GM19467 (cell line): ENCODE results near the gene STOM.

Source experiments
- ATAC-seq: cut with Tn5 transposase; IDR thresholded peaks from one replicate; pipeline ENCODE4 v1.9.1; 2021; ENCODE audit warnings: mild to moderate bottlenecking, moderate library complexity; ENCODE audit not compliant: unreplicated experiment

The STOM gene

DNA sequence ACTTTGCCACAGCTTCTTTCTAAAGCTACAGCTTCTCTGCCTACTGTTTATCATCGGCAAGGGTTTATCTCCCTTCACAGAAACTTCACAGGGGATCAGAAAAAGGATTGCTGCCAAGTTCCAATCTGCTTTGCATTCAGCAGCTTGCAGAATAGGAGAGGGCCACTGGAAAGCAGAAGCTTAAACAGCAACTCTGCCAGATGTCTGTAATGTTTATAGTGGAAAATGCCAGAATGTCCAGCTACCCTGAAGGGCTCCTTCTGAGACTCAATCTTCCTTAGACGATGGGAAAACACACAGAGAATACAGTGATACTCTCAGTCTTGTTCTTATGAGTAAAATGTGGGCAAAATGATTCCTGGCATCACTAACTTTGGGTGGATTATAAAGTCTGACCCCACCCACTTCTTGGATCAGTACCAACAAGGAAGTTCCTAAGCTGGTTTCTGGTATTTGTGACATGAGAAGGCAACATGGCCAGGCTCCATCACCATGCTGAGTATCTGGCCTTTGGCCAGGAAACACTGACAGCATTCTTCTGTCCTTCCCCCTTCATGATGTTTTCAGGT, 19.0 kb downstream of the STOM start:
- ATAC-seq, result no peak

GRCh38 chr9:121350036-121350435, 20.0 kb downstream of the STOM start:
- no peak for ATAC-seq

DNA sequence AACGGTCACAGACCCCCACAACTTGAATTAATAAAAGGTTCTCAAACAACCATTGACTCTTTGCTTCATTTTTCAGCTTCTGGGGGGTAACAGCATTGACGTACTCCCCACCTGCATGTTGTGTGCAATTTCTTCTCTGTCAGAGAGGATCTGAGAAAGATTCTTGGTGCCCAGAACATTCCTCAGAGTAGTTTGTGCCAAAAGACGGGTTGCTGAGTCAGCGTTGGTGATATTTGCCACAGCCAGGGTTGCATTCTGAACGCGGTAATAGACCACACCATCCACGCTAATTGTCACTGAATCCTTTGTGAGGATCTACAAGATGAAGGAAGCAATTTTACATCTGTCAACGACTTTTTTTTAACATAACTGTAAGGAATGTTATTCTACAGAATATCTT, 21.0 kb downstream of the STOM start:
- no peak for ATAC-seq

DNA sequence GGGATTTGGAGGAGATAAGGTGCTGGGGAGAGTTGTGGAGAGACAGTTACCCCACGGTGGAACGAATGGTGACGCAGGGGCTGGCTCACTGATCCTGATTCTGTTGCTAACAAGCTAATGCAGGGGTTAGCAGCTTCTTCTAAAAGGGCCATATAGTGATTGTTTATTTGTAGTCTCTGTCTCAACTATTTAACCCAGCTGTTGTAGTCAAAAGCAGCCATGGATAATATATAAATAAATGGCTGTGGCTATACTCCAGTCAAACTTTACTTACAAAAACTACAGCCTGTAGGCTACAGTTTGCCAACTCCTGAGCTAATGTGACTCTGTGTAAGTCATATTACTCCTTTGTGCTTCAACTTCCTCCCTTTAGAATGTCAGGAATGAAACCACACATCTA, 21.8 kb downstream of the STOM start:
- no peak for ATAC-seq

DNA sequence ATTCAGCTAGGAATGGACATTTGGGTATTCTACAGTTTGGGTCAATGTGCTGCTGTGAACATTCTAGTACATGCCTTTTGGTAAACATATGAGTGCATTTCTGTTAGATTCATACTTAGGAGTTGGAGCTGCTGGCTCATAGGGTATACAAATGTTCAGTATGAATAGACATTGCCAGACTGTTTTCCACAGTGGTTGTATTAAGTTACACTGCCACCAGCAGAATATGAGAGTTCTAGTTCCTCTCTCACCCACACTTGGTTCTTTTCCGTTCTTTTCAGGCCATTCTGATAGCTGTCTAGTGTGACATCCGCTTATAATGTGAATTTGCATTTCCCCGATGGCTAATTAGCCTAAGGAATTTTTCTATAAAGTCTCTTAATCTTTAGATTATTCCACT, 25.0 kb downstream of the STOM start:
- ATAC-seq, result no peak

DNA sequence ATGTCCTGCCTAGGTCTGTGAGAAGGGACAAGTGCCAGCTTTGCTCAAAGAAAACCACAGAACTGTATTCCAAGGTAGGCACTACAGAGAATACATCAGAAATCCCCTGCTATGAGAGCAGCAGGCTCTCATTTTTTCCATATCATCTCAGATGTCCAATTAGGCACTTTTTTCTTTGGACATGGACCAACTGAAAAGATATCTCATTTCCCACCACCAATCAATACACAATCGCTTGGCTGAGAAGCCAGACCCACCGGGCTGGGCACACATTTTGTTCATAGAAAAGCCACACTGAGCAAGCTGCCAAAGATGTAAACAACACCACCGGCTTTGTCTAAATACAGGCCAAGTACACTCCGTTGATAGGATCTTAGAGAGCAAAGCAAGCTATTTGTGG, 25.9 kb downstream of the STOM start:
- ATAC-seq, result no peak

GRCh38 chr9:121340676-121341392, 29.2 kb downstream of the STOM start:
- no peak for ATAC-seq

- ATAC-seq, result no peak
Measured at GRCh38 chr9:121339437-121339836, 30.6 kb downstream of the STOM start.

DNA sequence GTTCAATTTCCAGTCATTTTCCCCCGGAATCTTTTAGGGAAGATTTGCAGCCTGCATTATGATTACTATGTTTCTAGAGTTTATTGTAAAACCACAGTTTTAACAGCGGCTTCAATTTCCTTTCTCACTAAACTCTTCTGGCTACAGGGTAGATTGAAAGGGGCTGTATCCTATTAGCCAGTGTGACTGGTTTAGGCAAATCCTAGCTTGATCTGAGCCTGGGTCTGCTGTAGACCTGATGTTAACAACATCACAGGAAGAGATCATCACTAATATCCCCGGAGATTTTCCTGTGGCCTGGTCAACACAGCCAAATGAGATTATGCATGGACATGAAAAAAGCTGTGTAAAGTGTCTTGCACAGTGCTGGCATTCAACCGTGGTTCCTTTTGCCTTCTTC, 33.4 kb downstream of the STOM start:
- no peak for ATAC-seq

DNA sequence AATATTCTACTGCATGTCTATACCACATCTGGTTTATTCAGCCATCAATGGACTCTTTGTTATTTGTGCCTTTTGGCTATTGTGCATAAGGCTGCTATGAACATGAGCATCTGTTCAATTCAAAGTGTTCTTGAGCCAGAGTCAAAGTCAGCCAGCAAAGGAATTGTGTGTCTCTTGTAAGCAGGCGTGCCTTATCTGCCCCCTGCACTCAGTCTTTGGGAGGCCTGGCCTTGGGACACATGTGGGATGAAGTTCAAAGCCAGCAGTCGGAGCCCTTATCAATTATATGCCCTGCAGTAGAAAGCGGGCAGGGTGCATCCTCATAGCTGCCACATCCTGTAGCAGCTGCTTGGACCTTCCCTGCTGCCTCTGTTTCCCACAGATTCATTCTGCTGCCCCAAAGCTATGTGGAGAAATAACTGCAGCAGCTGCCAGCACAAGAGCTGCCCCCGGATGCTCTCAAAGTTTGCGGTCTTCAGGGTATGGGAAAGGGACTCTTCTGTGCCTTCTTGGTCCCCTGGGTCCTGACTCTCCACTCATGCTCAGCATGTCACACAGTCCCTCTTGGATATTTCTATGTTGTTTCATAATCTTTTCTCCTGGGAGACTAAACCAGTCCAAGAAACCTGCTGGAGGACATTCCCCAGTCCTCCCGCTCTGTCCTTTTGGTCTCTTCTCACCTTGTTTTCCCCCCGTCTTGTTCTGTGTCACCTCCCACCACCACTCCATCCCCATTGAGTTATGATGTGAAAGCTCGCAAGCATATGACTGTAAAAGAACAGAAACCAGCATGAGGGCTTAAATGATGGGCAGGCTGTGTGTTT, 35.9 kb downstream of the STOM start:
- ATAC-seq, result no peak

DNA sequence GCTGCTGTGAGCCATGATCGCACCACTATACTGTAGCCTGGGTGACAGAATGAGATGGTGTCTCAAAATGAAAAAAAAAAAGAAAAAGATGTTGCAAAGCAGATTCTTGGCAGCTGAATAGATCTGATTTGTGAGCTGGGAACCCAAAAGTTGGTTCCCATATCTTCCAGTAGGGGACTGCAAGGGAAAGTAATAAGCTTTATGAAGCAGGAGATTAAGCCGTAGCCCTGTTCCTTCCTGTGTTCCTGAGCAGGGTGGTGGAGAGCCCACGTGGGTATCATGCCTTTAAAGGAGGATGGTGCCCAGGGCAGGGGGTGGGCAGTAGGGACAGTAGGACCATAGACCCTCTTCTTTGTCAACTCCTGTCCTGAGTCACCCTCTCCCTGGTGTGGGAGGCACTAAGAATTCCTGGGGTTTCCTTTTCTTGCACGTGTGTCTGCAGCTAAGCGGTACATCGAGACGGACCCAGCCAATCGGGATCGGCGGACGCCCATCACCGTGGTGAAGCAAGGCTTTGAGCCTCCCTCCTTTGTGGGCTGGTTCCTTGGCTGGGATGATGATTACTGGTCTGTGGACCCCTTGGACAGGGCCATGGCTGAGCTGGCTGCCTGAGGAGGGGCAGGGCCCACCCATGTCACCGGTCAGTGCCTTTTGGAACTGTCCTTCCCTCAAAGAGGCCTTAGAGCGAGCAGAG, 37.9 kb downstream of the STOM start:
- ATAC-seq, result no peak

GRCh38 chr9:121331549-121331948, 38.5 kb downstream of the STOM start:
- ATAC-seq, result no peak

GRCh38 chr9:121328876-121329681, 41.0 kb downstream of the STOM start:
- ATAC-seq, result no peak

DNA sequence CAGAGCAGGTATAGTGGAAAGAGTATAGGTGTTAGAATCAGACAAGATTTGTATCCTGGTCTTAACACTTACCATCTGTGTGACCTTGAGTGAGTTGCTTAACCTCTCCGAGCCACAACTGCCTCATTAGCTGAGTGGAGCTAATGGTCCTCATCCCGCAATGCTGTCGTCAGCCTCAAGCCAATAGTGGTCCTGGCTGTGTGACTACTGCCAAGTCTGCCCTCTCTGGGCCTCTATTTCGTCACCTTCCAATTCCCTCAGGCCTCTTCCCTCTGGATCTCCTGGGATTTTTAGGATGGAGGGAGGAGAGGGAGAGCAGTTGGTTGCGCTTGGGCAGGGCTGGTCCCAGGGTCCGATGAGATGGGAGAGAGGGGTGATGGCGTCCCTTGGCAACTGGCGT, 41.6 kb downstream of the STOM start:
- no peak for ATAC-seq

- no peak for ATAC-seq
Measured at GRCh38 chr9:121326901-121327613, 43.0 kb downstream of the STOM start.

DNA sequence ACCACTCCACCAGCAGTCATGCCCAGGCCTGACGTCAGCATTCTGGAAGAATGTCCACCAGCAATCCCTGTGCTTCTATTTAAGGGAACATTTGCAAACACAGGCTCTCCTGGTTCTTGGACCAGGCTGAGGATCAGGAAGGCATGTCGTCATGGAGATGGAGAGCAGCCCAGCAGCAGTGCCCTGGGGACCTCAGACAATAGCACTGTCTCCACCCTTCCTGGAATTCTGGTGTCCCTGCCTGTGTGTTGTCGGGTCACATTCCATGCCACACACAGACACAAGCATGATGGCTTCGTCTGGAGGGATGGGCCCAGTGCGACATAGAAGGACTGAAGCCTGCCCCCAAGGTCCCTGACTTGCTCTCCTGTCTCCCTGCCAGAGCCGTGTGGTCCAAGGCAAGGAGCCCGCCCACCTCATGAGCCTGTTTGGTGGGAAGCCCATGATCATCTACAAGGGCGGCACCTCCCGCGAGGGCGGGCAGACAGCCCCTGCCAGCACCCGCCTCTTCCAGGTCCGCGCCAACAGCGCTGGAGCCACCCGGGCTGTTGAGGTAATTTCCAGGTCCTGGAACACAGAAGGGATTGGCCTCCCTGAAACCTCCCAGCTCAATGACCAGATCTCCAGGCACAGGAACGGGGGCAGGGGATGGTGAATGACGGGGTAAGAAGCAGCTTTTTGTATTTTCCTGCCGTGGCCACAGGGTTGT, 43.8 kb downstream of the STOM start:
- no peak for ATAC-seq

- no peak for ATAC-seq
Measured at GRCh38 chr9:121325387-121325786, 44.7 kb downstream of the STOM start.

DNA sequence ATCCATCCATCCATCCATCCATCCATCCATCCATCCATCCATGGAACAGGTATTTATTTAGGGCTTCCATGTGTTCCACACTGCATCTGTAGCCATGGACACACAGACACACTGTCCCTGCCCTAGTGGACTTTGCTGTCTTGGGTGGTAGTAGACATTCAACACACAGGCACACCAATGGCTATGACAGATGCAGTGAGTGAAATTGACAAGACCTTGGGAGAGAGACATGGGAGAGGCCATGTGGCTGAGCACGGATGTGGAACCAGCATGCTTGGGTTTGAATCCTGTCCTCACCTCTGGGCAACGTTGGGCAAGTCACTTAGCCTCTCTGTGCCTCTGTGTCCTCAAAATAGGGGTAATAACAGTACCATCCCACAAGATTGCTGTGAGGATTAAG, 45.3 kb downstream of the STOM start:
- no peak for ATAC-seq

GRCh38 chr9:121324316-121324715, 45.7 kb downstream of the STOM start:
- ATAC-seq, result no peak
